GM21619 (cell line): ENCODE results near the gene KANK2.
A peak's percentile ranks its signal among the peaks of the same experiment; 100 is the strongest.
"Not testable (repeated sequence)": the region's sequence is repeated elsewhere in the genome, so short reads cannot be mapped to it uniquely, and the experiment has no call there.

Experiments
- ATAC-seq: cut with Tn5 transposase; IDR thresholded peaks from one replicate; pipeline ENCODE4 v1.9.1; 2021; ENCODE audit not compliant: unreplicated experiment

The KANK2 gene

DNA sequence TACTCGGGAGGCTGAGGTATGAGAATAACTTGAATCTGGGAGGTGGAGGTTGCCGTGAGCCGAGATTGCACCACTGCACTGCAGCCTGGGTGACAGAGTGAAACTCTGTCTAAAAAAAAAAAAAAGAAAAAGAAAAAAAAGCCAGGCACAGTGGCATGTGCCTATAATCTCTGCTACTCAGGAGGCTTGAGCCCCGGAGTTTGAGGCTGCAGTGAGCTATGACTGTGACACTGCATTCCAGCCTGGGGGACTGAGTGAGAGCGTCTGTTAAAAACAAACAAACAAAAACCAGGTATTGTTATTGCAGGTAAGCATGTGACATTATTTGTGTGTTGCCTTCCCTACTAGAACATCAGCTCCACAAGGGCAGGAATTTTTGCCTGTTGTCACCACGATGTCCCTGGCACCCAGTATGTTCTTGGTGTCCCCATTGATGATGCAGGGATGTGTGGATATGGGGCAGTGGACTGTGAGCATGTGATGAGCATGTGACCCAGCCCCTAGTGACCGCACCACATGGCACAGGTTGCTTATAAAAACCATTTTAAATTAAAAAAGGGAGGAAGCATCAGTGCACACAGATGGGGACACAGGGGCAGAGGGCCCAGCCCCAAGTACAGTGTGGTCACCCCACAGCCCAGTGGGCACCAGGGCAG, 1.6 kb upstream of the KANK2 start:
- no peak for ATAC-seq

DNA sequence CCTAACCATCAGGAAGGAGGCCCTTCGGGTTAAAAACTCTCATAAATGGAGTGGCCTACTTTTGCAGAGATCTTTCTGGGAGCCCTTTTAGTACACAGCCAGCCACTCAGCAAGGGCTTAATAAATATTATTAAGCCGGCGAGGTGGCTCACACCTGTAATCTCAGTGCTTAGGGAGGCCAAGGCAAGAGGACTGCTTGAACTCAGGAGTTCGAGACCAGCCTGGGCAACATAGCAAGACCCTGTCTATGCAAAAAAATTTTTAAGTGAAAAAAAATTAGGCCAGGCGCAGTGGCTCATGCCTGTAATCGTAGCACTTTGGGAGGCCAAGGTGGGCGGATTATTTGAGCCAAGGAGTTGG, 810 bp upstream of the KANK2 start:
- no peak for ATAC-seq

DNA sequence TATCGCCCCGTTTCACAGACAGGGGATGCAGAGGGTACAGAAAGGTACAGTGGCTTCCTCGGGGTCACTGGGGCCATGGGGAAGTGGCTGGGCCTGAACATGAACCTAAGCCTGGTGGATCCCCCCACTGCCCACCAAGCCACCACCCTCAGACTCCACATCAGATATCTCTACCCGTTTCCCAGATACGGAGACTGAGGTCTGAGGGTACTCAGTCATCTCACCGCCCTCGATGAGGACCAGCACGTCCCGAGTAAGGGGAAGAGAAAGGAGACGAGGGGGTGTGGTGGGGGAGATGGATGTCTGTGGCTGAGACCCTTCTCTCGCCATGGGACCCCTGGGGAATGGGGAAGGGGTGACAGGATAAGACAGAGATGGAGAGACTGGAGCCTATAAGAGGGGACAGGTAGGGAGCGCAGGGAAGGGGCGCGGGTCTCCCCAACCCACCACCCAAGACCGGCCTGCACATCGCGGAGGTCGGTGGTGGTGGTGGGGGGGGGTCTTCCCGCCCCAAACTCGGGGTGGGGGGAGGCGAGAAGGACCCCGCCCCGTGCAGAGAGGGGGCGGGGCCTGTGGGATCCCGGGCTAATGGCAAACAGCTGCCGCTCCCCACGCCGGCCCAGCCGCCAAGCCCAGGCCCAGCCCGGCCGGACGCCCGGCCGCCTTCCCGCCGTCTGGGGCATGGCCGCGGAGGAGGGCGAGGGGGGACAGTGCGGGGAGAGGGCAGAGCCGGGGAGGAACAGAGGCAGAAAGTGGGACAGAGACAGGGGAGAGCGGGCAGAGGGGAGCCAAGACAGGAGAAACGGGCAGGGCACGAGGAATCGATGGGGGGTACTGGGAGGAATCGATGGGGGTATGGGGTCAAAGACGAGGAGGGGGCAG, 698 bp downstream of the KANK2 start:
- no peak for ATAC-seq

DNA sequence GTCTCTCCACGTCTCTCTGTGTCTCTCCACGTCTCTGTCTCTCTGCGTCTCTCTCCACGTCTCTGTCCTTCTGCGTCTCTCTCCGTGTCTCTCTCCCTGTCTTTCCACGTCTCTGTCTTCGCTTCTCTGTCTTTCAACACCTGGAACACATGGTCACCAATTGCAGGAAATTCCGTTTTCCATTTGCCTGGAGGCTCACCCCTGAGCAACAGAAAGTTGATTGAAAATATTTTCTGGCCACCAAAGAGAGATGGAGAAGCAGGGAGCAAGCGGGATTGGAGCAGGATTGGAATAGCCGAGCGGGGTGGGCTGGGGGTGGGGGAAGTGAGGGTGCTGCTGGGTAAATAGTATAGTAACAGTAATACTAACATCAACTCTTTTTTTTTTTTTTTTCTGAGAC, 1.7 kb downstream of the KANK2 start:
- ATAC-seq = no peak

DNA sequence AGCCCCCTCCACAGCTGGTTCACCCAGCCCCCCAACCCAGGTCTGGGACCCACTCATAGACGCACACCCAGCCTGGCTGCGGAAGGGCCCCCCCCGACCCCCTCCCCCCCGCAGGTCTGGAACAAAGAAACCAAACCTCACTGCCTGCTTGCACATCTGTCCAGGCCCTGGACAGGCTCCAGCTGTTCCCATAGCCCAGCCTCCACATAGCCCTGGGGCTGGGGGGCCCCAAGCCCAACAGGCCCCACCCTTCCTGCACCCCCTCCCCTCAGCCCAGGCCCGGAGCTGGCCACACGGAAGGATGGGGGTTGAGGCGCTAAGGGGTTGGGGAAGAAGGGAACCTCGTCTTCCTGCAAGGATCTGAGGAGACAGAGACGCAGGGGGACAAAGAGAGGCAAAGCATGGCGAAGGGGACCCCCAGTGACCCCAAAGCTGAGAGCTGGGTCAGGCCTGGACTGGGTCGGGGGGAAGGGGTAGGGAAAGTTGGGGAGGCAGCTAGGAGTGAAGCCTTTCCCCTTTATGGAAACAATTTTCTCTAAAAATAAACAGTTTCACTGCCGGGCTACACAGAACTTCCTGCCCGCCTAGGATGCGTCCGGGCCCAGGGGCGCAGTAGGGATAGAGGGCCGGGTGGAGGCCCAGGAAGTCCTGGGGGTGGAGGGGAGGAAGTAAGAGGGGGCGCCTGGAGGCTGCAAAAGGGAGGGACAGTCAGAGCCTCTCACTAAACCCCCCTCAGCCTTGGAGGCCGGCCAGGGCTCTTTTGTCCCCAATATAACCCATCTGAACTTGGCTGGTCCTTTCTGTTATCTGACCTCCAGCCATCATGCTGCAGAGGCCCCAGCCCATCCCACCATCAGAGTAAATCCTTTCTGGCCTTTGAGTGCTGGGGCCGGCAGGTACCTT, 2.4 kb downstream of the KANK2 start:
- ATAC-seq = no peak

DNA sequence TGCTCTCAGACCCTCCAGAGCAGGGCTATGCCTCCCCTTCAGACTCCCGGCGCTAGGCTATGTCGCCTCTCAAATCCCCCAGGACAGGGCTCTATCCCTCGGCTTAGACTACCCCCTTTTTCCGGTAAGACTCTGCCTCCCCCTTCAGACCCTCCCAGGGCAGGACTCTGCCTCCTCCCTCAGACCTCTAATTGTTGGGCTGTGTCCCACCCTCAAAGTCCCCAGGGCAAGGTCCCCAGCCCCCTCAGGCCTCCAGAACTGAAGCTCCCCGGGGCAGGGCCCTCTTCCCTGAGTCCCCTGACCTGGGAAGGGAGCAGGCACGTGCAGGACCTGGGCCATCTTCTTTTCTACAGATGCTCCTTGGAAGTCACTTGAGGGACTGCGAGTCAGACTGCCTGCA, 3.2 kb downstream of the KANK2 start:
- ATAC-seq = no peak

DNA sequence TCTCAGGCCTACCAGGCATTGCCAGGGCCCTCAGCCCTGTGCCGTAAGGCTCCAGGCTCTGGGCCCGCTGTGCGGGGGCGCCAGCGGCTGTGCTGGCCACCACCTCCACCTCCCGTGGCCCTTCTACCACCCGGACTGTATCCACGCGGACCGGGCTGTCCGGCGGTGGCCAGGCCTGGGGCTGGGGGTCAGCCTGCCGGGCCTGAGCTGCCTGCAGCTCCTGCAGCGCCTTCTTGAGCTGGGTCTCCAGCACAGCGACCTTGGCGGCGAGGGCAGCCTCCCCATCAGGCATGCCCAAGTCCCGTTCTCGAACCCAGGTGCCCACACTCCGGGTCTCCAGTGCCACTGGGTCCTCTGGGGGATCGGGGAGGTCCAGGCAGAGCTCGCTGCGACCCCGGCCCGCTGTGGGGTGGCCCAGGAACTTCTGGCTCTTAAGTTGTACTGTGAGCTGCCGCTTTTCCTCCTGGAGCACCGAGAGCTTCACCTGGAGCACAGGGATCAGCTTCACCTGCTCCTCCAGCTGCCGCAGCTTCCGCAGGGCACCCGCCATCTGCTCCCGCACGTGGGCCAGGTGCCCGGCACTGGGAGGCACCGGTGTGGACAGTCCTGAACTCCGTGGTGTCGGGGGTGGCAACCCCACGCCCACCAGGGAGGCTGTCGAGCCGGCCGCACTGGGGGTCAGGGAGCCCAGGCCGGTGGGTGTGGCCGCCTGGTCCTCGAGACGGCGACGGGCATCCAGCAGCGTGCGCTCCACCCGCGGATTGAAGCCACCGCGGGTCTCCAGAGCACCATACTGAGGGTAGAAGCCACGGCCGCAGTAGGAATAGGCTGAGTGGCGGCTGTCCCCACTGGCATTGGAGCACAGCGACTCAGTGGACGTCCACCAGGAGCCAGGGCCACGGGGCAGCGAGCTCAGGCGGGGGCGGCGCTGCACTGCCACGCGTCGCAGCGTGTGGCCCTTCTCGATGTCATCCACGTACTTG, 4.1 kb downstream of the KANK2 start:
- no peak for ATAC-seq

DNA sequence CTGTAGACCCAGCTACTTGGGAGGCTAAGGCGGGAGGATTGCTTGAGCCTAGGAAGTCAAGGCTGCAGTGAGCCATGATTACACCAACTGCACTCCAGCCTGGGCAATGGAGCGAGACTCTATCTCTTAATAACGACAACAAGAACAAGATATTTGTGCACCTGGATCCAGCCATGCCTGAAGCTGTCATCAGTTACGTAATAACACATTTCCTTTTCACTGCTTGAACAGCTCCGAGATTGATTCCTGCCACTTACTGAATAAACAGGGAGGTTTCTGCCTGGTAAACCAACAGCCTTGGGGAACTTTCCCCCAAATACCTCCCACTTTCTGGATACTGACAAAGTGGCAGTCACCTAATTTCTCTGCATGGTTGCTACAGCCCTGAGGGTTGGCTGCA, 5.4 kb downstream of the KANK2 start:
- no peak for ATAC-seq

DNA sequence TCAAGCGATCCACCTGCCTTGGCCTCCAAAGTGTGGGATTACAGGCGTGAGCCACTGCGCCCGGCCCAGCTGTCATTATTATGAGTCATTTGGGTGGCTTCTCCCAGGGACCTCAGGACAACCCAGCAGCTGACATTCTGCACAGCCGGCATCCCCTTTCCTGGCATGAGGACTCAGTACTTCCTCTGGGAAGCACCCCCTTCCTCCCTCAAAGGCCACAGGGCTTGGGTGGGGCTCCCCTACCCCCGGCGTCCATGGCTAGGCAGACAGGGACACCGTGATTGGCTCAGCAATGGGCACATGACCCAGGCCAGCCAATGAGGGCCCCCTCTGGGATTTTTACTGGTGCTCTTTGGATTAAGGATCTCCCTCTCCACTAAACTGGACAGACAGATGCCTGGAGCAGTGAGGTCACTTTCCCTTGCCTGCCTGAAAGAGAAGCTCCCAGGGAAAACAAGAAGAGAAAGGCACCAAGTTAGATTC, 6.0 kb downstream of the KANK2 start:
- ATAC-seq = no peak

DNA sequence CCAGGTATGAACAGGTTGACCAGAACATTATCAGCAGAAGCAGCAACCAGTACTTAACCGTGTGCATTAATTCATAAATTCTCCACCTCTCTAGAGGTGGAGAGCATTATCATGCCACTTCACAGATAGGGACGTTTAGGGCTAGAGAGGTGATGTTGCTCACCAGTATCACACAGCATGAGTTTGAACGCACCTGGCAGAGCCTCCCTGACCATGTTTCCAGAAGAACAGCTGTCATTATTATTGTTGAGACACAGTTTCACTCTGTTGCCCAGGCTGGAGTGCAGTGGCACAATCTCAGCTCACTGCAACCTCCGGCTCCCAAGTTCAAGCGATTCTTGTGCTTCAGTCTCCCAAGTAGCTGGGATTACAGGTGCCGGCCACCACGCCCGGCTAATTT, 6.8 kb downstream of the KANK2 start:
- no peak for ATAC-seq

DNA sequence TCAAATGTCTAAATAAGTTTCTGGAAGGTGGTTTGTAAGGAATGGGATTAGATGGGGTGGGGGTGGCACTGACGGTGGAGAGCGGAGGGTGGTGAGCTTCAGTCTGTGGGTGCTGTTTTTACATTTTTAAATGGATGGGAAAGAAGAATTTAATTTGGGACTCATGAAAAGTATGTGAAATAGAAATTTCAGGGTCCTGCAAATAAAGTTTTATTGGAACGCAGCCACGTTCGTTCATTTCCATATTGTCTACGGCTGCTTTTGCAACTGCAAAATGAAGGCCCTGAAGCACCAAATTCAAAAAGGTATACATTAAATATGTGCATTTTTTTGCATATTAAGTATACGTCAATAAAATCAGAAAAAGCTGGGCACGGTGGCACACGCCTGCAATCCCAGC, 9.9 kb downstream of the KANK2 start:
- ATAC-seq = no peak

DNA sequence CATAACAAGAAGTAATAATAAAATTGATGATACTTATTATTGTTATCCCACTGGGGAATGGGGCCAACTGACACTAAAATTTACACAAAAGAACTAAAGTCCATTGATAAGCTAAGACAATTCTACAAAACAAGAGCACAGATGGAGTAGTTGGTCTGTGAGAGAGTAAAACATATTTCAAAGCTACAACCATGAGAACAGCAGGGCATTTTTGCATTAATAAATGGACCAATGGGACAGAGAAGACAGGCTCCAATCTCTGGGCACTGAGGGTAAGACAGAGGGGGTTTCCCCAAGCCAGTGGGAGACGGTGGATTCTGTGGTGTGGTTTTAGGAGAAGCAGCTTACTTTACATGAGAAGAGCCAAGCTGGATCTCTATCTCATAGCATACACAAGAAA, 14.4 kb downstream of the KANK2 start:
- ATAC-seq = no peak

DNA sequence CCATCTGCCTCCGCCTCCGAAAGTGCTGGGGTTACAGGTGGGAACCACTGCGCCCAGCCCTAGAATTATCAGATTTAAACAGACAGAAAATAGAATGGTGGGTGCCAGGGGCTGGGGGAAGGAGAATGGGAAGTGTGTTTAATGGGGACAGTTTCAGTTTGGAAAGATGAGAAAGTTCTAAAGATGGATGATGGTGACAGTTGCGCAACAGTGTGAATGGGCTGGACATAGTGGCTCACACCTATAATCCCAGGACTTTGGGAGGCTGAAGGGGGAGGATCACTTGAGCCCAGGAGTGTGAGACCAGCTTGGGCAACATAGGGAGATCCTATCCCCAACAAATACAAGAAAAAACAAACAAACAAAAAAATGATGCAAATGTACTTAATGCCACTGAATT, 15.9 kb downstream of the KANK2 start:
- no peak for ATAC-seq

DNA sequence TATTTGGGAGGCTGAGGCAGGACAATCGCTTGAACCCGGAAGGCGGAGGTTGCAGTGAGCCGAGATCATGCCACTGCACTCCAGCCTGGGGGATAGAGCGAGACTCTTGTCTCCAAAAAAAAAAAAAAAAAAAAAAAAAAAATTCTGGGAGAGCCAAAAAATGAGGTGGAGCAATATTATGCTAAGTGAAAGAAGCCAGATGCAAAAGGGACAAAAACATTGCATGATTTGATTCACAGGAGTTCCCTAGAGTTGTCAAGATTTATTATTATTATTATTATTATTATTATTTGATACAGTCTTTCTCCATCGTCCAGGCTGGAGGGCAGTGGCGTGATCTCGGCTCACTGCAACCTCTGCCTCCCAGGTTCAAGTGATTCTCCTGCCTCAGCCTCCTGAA, 16.4 kb downstream of the KANK2 start:
- not testable (repeated sequence) for ATAC-seq

DNA sequence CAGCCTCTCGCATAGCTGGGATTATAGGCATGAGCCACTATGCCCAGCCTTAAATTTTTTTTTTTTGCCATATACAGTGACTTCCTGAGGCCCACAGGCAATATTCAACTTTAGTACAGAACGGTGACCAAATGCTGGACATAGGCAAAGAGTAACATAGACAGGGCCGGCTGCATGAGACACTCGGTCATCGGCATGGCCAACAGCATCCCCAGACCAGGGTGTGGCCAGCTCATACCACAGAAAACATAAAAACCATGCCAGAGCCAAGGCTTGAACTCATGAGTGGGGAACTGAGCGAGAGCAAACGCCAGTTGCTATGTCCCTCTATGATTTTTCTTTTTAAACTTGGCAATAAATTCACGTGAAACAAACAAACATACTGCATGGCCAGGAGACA, 17.0 kb downstream of the KANK2 start:
- ATAC-seq = no peak

DNA sequence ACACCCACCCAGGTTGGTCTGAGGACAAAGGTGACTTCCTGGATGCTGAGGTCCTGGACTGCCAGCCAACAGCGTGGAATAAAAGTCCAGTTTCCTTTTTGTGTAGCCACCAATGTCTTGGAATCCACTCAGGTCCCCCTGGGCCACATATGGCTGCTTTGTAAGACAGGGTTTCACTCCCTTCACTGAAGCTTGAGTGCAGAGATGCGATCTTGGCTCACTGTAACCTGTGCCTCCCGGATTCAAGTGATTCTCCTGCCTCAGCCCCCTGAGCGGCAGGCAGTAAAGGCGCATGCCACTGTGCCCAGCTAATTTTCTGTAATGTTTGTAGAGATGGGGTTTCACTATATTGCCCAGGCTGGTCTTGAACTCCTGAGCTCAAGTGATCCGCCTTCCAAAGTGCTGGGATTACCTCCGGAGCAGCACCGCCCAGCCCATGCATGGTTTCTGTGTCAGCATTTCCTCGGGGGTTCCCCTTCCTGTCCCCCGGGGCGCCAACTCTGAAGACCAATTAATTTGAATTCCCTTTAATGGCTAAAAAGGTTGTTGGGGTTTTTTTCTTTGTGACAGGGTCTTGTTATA, 17.5 kb downstream of the KANK2 start:
- ATAC-seq = peak; percentile 57

DNA sequence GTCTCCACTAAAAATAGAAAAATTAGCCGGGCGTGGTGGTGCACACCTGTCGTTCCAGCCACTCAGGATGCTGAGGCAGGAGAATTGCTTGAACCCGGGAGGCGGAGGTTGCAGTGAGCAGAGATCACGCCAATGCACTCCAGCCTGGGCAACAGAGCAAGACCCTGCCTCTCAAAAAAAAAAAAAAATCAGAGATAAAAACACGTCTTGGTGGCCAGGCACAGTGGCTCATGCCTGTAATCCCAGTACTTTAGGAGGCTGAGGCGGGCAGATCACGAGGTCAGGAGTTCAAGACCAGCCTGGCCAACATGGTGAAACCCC, 18.2 kb downstream of the KANK2 start:
- ATAC-seq = not testable (repeated sequence)

DNA sequence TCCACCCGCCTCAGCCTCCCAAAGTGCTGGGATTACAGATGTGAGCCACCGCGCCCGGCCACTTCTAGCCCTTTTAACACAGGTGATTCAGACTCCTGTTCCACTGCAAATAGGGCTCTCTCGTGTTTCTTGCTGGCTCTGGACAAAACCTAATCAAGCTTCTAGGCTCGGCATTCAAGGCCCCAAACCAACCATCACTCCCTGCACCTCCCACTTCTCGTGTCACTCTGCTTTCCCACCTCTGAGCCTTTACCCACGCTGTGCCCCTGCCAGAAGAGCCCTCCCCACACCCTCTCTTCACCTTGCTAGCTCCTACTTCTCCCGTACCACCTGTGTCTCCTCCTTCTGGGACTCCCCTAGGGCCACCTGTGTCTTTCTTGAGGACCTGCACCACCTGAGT, 19.8 kb downstream of the KANK2 start:
- ATAC-seq = no peak

DNA sequence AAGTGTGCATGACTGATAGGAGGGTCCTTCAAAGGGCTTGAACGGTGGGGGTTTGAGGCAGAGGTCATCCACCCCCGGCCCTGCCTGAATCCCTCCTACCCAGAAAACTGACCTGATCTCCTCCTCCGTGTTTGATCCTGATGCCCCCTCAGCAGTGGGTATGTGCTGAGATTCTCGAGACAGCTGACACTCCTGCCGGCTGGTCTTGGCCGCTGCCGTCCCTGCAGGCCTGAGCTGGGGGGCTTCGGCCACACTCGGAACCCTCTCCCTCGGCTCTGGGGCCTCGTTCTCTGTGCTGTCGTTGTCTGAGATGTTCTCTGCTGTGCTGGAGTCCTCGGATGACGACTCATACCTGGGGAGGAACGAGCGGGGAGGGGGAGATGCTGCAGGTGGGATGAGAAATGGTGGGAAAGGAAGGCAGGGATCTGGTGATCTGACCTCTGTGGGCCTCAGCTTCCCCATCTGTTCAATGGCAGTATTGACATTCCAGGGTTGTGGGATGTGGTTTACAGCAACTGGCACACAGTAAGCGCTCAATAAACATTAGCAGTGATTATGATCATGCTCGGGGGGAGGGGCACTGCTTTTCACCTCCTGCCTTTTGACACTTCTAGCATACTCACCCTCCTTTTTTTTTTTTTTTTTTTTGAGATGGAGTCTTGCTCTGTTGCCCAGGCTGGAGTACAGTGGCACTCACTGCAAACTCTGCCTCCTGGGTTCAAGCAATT, 20.7 kb downstream of the KANK2 start:
- ATAC-seq = no peak
